Testis (tissue), 3 donors: Measurements from ENCODE around the gene ANGPTL3. TPM values are rescaled to one million over a fixed set of nuclear protein-coding genes. Genes with fewer than 3 reads are reported as not detected.

Experiments used
- DNase-seq: peaks from one replicate; pipeline ENCODE4 v3.0.0-alpha.2; 2019
- H3K27ac ChIP-seq, 2 donors: fragments of 200-600 bp; sonication (generic); one replicate each; pipeline ENCODE4 v1.5.1; 2019
- H3K27me3 ChIP-seq: fragments of 200-600 bp; sonication (generic); one replicate; pipeline ENCODE4 v1.5.1; 2019
- H3K36me3 ChIP-seq: fragments of 200-600 bp; sonication (generic); one replicate; pipeline ENCODE4 v1.5.1; 2017; ENCODE audit warnings: low read depth; ENCODE audit errors: missing control alignments
- H3K4me1 ChIP-seq: fragments of 200-600 bp; sonication (generic); one replicate; pipeline ENCODE4 v1.5.1; 2019
- H3K4me3 ChIP-seq, 2 donors: fragments of 200-600 bp; sonication (generic); one replicate each; pipeline ENCODE4 v1.5.1; 2017 to 2019
- H3K9me3 ChIP-seq: fragments of 200-600 bp; sonication (generic); one replicate; pipeline ENCODE4 v1.5.1; 2017
- CTCF ChIP-seq, 3 experiments: fragments of 450-650 bp in 2 of 3; fragments of 200-600 bp in 1 of 3; sonication (generic) in 1 of 3; IDR thresholded peaks; one replicate each; pipeline ENCODE4 v1.5.1; 2016 to 2019; ENCODE audit warnings: antibody characterized with exemption in 3 of 3, mild to moderate bottlenecking in 2 of 3, moderate library complexity in 1 of 3
- POLR2A ChIP-seq: fragments of 450-650 bp; IDR thresholded peaks from one replicate; pipeline ENCODE4 v1.6.1; 2017; ENCODE audit warnings: antibody characterized with exemption, mild to moderate bottlenecking, moderate library complexity
- WGBS, 2 donors: methylation state at CpG; one replicate each; pipeline ENCODE4 v1.1.5; 2018; 5-methylcytosine and 5-hydroxymethylcytosine counted together
- intact Hi-C: fragments of 100-400 bp; cut with DNase I; formaldehyde crosslinking; loops from one replicate; pipeline ENCODE4 v1.15.1; 2023; ENCODE audit warnings: low total_unique reads
- polyA plus RNA-seq: library from polyadenylated mRNA; stranded (reverse); fragments of 350-450 nt; fragmentation: Illumina TruSeq; extraction: RNeasy Lipid Tissue Mini Kit (QIAGEN cat#74804); gene quantifications from one replicate; pipeline ENCODE4 v1.2.3, GENCODE V29; 2014; ENCODE audit warnings: low read depth, low replicate concordance; ENCODE audit not compliant: insufficient read depth
- total RNA-seq, 2 donors: library from RNA; depleted of rRNA; stranded (reverse); fragments of >200 nt; gene quantifications; one replicate each; pipeline ENCODE4 v1.2.3, GENCODE V29; 2016

The ANGPTL3 gene
- total and polyA plus RNA-seq, 3 donors from 2014 or later = 0.25 TPM; not detected in 2

- no peaks in the 10 kb centered on the region for H3K27me3 ChIP-seq
- no peak overlapping the region for H3K4me3 ChIP-seq
- no peak for TF ChIP-seq POLR2A
- no peak for TF ChIP-seq CTCF (IDR thresholded peaks at IDR 0.05)
- no peaks in the 10 kb centered on the region for H3K36me3 ChIP-seq
- H3K27ac ChIP-seq = no peak overlapping the region
- H3K4me1 ChIP-seq = no peaks in the 10 kb centered on the region
- no peak for DNase-seq
- 84 to 87% methylated on average over 4 of the region's 4 CpGs for WGBS, 2 donors
- intact Hi-C loops = no loop called here
- H3K9me3 ChIP-seq = no peaks in the 10 kb centered on the region
Observed at GRCh38 chr1:62590255-62590969, 6.9 kb upstream of the ANGPTL3 start.

- H3K4me3 ChIP-seq = no peak overlapping the region
- no peak overlapping the region for H3K27ac ChIP-seq
- DNase-seq = no peak
- no peaks in the 10 kb centered on the region for H3K9me3 ChIP-seq
- TF ChIP-seq CTCF (IDR thresholded peaks at IDR 0.05) = no peak
- no peak for TF ChIP-seq POLR2A
- no peaks in the 10 kb centered on the region for H3K27me3 ChIP-seq
- H3K4me1 ChIP-seq = no peaks in the 10 kb centered on the region
- intact Hi-C loops = no loop called here
- WGBS, 2 donors = 49 to 62% methylated on average over 1 of the region's 1 CpG
- H3K36me3 ChIP-seq = no peaks in the 10 kb centered on the region
Observed at GRCh38 chr1:62590970-62591368, 6.4 kb upstream of the ANGPTL3 start.

- Histone ChIP-seq H3K27me3 (no peaks in the 10 kb centered on the region), H3K4me1 (no peaks in the 10 kb centered on the region), H3K27ac (no peak overlapping the region), H3K4me3 (no peak overlapping the region), H3K9me3 (no peaks in the 10 kb centered on the region), H3K36me3 (no peaks in the 10 kb centered on the region)
- no peak for TF ChIP-seq CTCF (IDR thresholded peaks at IDR 0.05)
- no peak for TF ChIP-seq POLR2A
- DNase-seq = no peak
- intact Hi-C loops = no loop called here
- 43 to 46% methylated on average over 2 of the region's 2 CpGs for WGBS, 2 donors
Observed at GRCh38 chr1:62593825-62594394, 3.4 kb upstream of the ANGPTL3 start.

- H3K36me3 ChIP-seq = no peaks in the 10 kb centered on the region
- 66 to 72% methylated on average over 3 of the region's 3 CpGs for WGBS, 2 donors
- H3K4me3 ChIP-seq = no peak overlapping the region
- no peak overlapping the region for H3K27ac ChIP-seq
- TF ChIP-seq POLR2A (no peak), CTCF (IDR thresholded peaks at IDR 0.05) (no peak)
- H3K4me1 ChIP-seq = no peaks in the 10 kb centered on the region
- intact Hi-C loops = no loop called here
- no peaks in the 10 kb centered on the region for H3K27me3 ChIP-seq
- no peak for DNase-seq
- no peaks in the 10 kb centered on the region for H3K9me3 ChIP-seq
Observed at GRCh38 chr1:62595647-62596046, 1.7 kb upstream of the ANGPTL3 start.

GRCh38 chr1:62599044-62599443, 1.7 kb downstream of the ANGPTL3 start:
- no peaks in the 10 kb centered on the region for H3K9me3 ChIP-seq
- 78 to 79% methylated on average over 5 of the region's 5 CpGs for WGBS, 2 donors
- H3K4me3 ChIP-seq = no peak overlapping the region
- H3K27ac ChIP-seq = no peak overlapping the region
- no peaks in the 10 kb centered on the region for H3K36me3 ChIP-seq
- no peak for DNase-seq
- H3K4me1 ChIP-seq = no peaks in the 10 kb centered on the region
- intact Hi-C loops = no loop called here
- TF ChIP-seq POLR2A = no peak
- TF ChIP-seq CTCF (IDR thresholded peaks at IDR 0.05) = no peak
- no peaks in the 10 kb centered on the region for H3K27me3 ChIP-seq
